Measurements from ENCODE around the gene BTBD9. TPM values are rescaled to one million over a fixed set of nuclear protein-coding genes. Genes with fewer than 3 reads are reported as not detected.

Gene BTBD9
- total RNA-seq, 1 donor: 25.3 TPM

- H3K27me3 ChIP-seq (ENCODE audit: insufficient read depth, low read length): no peaks in the 10 kb centered on the region
- no peaks in the 10 kb centered on the region for H3K9me3 ChIP-seq (ENCODE audit: low read depth, low read length)
- peak; percentile 69 for DNase-seq (ENCODE audit: insufficient read length, low spot score, missing footprints)
- H4K20me1 ChIP-seq (ENCODE audit: insufficient read depth, low read length): no peaks in the 10 kb centered on the region
- H3K4me3 ChIP-seq (ENCODE audit: insufficient read depth, low read length): peak overlapping the region; percentile 43
- peak overlapping the region; percentile 73 for H3K4me2 ChIP-seq (ENCODE audit: insufficient read depth, low read length)
- peaks cover 44% of the 10 kb centered on the region for H3K4me1 ChIP-seq (ENCODE audit: insufficient read depth, low read length)
- no peak overlapping the region for H2AFZ ChIP-seq (ENCODE audit: low read length)
- H3K79me2 ChIP-seq (ENCODE audit: insufficient read depth, low read length): no peaks in the 10 kb centered on the region
- peak overlapping the region; percentile 84 for H3K27ac ChIP-seq (ENCODE audit: low read depth, low read length)
- no peaks in the 10 kb centered on the region for H3K36me3 ChIP-seq (ENCODE audit: insufficient read depth, low read length)
- no peak for TF ChIP-seq CTCF (IDR thresholded peaks at IDR 0.05; ENCODE audit: extremely low read depth, low read depth, low read length)
Observed at GRCh38 chr6:38262609-38263008, 377.1 kb downstream of the BTBD9 start.

GRCh38 chr6:38262026-38262425, 377.7 kb downstream of the BTBD9 start:
- TF ChIP-seq CTCF (IDR thresholded peaks at IDR 0.05; ENCODE audit: extremely low read depth, low read depth, low read length): no peak
- H2AFZ ChIP-seq (ENCODE audit: low read length): no peak overlapping the region
- H3K27me3 ChIP-seq (ENCODE audit: insufficient read depth, low read length): no peaks in the 10 kb centered on the region
- H3K9me3 ChIP-seq (ENCODE audit: low read depth, low read length): no peaks in the 10 kb centered on the region
- H3K4me1 ChIP-seq (ENCODE audit: insufficient read depth, low read length): peaks cover 44% of the 10 kb centered on the region
- DNase-seq (ENCODE audit: insufficient read length, low spot score, missing footprints): peak; percentile 50
- H3K79me2 ChIP-seq (ENCODE audit: insufficient read depth, low read length): no peaks in the 10 kb centered on the region
- H3K27ac ChIP-seq (ENCODE audit: low read depth, low read length): peak overlapping the region; percentile 84
- no peaks in the 10 kb centered on the region for H4K20me1 ChIP-seq (ENCODE audit: insufficient read depth, low read length)
- H3K4me2 ChIP-seq (ENCODE audit: insufficient read depth, low read length): peak overlapping the region; percentile 73
- peak overlapping the region; percentile 43 for H3K4me3 ChIP-seq (ENCODE audit: insufficient read depth, low read length)
- H3K36me3 ChIP-seq (ENCODE audit: insufficient read depth, low read length): no peaks in the 10 kb centered on the region

GRCh38 chr6:38261626-38262025, 378.1 kb downstream of the BTBD9 start:
- peaks cover 44% of the 10 kb centered on the region for H3K4me1 ChIP-seq (ENCODE audit: insufficient read depth, low read length)
- DNase-seq (ENCODE audit: insufficient read length, low spot score, missing footprints): peak; percentile 23

GRCh38 chr6:38259736-38260135, 380.0 kb downstream of the BTBD9 start:
- no peaks in the 10 kb centered on the region for H3K27me3 ChIP-seq (ENCODE audit: insufficient read depth, low read length)
- peak overlapping the region; percentile 52 for H3K27ac ChIP-seq (ENCODE audit: low read depth, low read length)
- H3K4me2 ChIP-seq (ENCODE audit: insufficient read depth, low read length): peak overlapping the region; percentile 44
- peaks cover 44% of the 10 kb centered on the region for H3K4me1 ChIP-seq (ENCODE audit: insufficient read depth, low read length)
- no peak overlapping the region for H2AFZ ChIP-seq (ENCODE audit: low read length)
- peak; percentile 63 for DNase-seq (ENCODE audit: insufficient read length, low spot score, missing footprints)
- H3K36me3 ChIP-seq (ENCODE audit: insufficient read depth, low read length): peaks cover 3% of the 10 kb centered on the region
- no peak for TF ChIP-seq CTCF (IDR thresholded peaks at IDR 0.05; ENCODE audit: extremely low read depth, low read depth, low read length)
- no peaks in the 10 kb centered on the region for H3K79me2 ChIP-seq (ENCODE audit: insufficient read depth, low read length)
- H4K20me1 ChIP-seq (ENCODE audit: insufficient read depth, low read length): no peaks in the 10 kb centered on the region
- H3K9me3 ChIP-seq (ENCODE audit: low read depth, low read length): no peaks in the 10 kb centered on the region
- H3K4me3 ChIP-seq (ENCODE audit: insufficient read depth, low read length): no peak overlapping the region

More at GRCh38 chr6:38261626-38262025, 378.1 kb downstream of the BTBD9 start:
- H2AFZ ChIP-seq (ENCODE audit: low read length): no peak overlapping the region
- H3K36me3 ChIP-seq (ENCODE audit: insufficient read depth, low read length): no peaks in the 10 kb centered on the region
- peak overlapping the region; percentile 43 for H3K4me3 ChIP-seq (ENCODE audit: insufficient read depth, low read length)
- no peaks in the 10 kb centered on the region for H3K27me3 ChIP-seq (ENCODE audit: insufficient read depth, low read length)
- H3K79me2 ChIP-seq (ENCODE audit: insufficient read depth, low read length): no peaks in the 10 kb centered on the region
- H3K9me3 ChIP-seq (ENCODE audit: low read depth, low read length): no peaks in the 10 kb centered on the region
- peak overlapping the region; percentile 73 for H3K4me2 ChIP-seq (ENCODE audit: insufficient read depth, low read length)
- H3K27ac ChIP-seq (ENCODE audit: low read depth, low read length): peak overlapping the region; percentile 84
- no peaks in the 10 kb centered on the region for H4K20me1 ChIP-seq (ENCODE audit: insufficient read depth, low read length)
- TF ChIP-seq CTCF (IDR thresholded peaks at IDR 0.05; ENCODE audit: extremely low read depth, low read depth, low read length): no peak

Measured in osteoblast (primary cell).